C1 segment of cervical spinal cord (tissue), 14 donors: ENCODE data around the gene CRTAC1.

Experiments
- DNase-seq, 14 donors: peaks; one replicate each; lab custom pipeline; 2025; lab: John Stamatoyannopoulos, UW

The CRTAC1 gene

GRCh38 chr10:97924678-97925077 is 105.7 kb downstream of the CRTAC1 start:
- no peak for DNase-seq

DNA sequence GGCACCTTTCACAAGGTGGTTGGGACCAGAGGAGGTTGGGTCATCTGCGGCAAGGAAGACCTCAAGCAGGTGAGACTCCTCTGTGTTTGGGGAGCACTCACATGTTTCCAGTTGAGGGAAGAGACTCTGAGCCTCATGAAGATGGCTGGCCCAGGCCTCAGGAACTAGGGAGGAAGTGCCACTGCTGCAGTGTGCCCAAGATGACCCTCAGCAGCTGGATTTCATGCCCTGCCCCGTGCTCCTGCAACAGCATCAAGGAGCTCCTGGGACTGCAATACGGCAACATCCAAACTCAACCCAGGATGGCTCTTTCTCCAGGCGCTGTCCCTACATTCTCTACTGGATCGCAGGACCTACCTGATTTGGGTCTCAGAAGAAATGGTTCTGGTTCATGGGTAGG is 106.9 kb downstream of the CRTAC1 start:
- no peak for DNase-seq

GRCh38 chr10:97923057-97923456 is 107.4 kb downstream of the CRTAC1 start:
- no peak for DNase-seq

DNA sequence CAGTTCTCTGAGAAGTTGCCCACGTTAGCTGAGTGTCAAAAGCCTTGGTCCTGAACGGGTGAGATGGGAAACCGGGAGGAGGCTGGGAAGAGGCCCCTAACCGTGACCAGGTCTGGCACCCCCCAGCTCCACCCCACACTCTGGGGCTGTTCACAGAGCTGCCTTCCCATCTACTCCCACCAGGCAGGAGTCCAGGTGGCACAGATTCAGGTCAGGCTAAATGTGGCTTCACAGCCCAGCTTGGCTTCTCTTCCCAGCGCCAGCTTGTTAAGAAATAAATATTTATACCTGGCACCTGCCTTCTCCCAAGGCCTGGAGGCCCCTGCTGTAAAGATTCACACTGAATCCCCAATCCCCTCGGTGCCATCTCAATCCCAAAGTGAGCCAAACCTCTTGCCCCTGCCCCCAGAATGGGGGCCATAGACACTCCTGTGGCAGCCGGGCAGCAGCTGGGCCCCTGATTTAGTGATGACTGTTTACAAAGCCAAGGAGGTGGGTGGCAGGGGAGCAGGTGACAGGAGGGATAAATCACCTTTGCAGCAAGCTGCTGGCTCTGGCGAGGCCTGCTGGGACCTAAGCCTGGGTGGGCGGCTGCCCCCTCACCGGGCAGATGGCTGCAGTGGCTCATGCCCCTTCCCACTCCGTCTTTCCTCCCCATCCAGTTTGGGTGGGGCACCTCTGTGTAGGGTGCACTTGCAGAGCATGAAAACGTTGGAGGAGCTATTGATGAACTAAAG is 108.2 kb downstream of the CRTAC1 start:
- peak in 3 of 14 donors; percentile 45 to 89 (median 54) for DNase-seq

GRCh38 chr10:97921581-97922021 is 108.8 kb downstream of the CRTAC1 start:
- DNase-seq = peak in 7 of 14 donors; percentile 8 to 89 (median 26)

DNA sequence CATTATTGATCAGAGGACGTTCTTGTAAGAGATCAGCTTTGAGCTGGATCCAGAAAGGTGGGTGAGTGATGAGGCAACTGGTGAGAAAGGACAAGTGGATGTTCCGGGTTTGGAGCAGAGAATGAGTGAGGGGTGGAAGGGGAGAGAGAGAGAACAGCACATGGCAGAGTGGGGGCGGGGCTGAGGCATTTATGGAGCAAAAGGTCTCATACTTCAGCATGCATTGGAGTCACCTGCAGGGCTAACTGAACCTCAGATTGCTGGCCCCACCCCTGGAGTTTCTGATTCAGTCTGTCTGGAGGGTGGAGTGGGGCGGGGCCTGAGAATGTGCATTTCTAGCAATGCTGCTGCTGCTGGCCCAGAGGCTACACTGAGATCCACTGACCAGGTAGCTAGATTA is 109.6 kb downstream of the CRTAC1 start:
- no peak for DNase-seq

- no peak for DNase-seq
Observed at GRCh38 chr10:97919012-97919411, 111.4 kb downstream of the CRTAC1 start.

DNA sequence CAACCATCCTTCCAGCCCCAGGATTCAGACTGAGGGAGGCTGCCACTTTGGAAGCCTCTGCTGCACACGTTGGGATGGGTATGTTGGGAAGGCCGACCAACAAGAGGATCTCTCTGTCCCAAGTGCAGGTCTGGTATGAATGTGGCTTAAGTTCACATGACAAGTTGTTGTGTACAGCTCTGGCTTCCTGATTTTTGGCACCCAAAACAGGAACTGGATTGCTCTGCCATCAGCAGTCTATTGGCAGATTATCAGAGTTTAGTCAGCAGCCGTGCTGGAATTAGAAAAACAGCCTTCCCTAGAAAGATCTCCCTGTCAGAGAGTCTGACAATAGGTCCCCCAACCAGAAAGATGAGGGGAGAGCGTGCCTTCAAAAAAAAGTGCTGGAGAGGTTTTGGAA is 113.8 kb downstream of the CRTAC1 start:
- DNase-seq = peak in 12 of 14 donors; percentile 15 to 67 (median 46)

GRCh38 chr10:97915346-97916131 is 114.9 kb downstream of the CRTAC1 start:
- peak in 13 of 14 donors; percentile 24 to 84 (median 61) for DNase-seq

GRCh38 chr10:97914837-97915211 is 115.6 kb downstream of the CRTAC1 start:
- DNase-seq = peak in 13 of 14 donors; percentile 6 to 77 (median 54)

DNA sequence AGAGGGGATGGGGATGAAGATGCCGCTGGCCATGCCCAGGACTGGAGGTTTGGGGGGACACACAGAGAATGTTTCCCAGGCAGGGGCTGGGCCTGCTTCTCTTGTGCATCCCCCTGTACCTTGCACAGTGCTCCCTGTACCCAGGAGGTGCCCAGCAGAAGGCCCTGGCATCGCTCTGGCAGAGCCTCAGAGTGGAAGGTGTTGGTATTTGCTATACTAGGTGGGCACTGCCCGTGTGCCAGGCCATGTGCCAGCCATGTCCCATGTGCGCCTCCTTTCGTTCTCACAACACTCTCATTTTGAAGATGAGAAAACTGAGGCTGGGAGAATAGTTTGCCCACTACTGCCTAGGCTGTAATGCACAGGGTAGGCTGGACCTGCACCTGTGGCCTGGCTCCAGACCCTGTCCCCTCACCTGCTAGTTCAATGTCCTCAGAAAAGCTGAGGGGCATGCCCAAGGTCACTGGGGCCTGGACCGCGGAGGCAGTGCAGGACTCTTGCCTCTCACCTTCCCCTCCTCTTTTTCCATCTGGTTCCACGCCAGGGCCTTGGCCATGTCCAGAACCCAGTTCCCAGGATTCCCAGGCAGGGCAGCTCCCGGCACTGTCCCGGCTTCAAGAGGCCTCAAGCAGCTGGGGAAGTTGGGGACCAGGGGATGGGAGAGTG is 116.1 kb downstream of the CRTAC1 start:
- peak in 1 of 14 donors; percentile 45 for DNase-seq

DNA sequence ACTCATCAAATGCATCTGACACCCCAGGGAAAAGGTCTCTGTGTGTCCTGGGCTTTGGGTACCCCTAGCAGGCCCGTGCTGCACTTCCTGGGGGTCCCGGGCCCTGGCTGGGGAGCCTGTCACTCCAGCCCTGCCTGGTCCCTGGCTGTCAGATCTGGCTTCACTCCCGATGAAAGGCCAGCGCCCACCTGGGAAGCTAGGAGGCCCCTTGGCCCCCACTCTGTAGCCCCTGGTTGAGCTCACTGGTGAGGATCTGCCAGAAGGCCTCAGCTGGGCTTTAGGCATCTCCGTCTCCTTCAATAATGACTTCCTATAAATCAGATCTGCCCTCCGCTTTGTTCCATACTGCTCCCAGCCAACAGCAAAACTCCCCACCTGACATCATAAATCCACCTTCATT is 116.8 kb downstream of the CRTAC1 start:
- DNase-seq = no peak

GRCh38 chr10:97913193-97913592 is 117.2 kb downstream of the CRTAC1 start:
- DNase-seq = no peak

DNA sequence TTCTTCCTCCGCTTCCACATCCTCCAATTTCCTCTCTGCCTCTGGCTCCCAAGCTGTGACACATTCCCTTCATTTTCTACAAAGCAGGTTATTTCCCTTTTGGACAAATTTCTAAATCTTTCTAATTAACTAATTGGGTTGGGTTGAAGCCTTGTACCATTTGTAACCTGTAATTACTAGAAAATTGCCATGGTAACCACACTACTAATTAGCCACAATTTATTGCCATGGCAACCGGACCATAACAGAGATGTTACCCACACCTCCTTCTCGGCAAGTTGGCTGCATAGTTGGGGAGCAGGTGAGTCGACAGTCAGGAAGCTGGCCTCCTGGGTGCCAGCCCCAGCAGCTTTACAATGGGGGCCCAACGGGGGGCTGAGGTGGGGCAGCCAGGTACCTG is 119.2 kb downstream of the CRTAC1 start:
- no peak for DNase-seq

GRCh38 chr10:97910661-97911060 is 119.8 kb downstream of the CRTAC1 start:
- DNase-seq = no peak

DNA sequence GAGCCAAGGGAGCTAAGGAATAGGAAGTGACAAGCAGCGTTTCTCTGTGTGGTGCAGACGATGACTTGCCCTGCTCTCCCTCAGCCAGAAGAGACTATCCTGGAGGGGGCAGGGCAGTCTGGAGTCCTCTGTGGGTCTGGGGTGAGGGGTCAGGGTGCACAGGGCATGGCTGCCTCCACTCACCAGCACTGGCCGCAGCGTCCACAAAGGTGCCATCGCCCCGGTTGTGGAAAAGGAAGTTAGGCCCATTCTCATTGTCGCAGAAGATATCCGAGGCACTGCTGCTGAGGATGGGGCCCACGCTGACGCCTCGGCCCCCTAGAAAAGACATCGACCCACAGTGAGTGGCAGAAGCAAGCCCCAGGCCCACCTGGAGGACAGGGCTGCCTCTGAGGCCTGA is 122.6 kb downstream of the CRTAC1 start:
- no peak for DNase-seq

DNA sequence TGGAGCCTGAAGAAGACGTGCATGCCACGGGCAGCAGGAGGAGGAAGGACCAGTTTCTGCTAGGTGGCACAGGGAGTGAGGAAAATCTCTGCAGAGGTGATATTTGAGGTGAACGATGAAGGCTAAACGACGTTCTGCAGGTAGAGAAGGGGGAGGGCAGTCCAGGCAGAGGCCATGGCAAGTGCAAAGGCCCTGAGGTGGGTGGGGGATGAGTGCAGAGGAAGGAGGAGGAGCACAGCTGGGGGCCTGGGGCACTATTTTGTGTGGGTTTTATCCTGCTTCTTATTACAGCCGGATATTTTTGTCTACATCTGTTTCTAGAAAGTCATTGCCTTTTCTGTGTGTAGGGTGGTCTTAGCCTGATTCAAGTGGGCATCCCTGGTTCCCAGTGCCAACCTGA is 123.2 kb downstream of the CRTAC1 start:
- DNase-seq = no peak

DNA sequence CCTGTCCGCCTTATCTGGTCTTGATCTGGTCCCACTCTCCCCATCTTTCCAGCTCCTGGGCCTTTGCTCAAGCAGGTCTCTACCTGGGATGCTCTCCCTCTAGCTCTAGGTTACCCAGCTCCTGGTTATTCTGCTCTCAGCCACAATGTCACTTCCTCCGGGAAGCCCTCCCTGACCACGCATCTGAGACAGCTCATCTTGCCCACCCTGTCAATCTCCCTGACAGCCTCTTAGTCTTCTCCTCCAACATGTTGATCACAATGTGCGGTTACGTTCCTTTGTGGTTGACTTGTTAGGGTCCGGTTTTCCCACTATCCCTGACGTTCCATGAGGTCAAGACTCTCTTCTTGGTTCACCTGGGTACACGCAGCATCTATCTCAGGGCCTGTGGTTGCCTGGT is 125.1 kb downstream of the CRTAC1 start:
- no peak for DNase-seq

GRCh38 chr10:97904576-97904975 is 125.8 kb downstream of the CRTAC1 start:
- DNase-seq = no peak

DNA sequence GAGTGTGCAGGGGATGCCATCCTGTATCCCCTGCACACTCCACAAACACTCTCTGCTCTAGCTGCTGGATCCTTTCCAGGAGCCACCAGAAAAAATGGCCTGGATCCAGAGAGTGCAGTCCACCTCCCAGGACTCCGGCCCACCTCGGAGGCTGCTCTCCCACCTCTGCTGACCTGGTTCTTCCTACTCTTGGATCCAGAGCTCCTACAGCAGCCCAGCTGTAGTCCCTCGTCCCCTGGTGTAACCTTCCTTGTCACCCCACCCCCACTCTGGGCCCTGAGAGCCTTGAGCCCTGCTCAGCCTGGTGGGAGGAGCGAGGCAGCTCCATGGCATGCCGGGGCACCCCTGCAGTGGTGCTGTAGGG is 126.4 kb downstream of the CRTAC1 start:
- DNase-seq = no peak

DNA sequence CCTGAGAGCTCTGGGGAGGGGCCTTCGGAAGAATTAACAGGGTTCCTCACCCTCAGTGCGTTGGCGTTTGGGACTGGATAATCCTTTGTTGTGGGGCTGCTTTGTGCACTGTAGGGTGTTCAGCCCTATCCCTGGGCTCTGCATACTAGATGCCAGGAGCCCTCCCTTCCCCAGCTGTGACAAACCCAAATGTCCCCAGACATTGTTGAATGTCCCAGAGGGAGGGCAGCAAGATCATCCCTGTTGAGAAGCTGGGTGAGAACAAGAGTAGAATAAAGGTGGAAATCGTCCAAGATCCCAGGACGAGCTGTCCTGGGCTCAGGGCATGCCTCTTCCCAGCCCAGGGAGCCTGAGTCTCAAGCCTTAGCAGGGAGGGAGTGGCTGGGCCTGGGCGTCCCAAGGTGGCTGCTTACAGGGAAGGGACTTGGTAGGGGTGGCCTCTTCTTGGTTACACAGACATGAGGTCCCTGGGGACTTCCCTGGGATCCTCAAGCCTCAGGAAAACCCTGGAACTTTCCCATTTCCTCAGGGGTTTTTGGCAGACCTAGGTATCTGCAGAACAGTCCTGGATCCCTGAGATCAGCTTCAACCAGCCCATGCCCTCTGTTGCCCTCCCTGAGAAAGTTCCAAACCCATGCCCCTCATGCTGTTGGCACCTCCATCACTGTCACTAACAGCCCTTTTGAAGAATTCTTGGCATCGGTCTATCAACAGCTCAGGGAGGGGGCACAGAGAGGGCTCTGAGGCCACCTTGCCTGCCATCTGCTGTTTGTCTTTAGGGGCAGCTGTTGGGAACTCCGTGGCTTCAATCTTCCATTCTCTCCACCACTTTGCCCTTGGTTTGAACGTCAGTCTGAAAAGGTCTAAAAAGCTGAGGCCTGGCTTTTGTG is 127.0 kb downstream of the CRTAC1 start:
- DNase-seq = peak in 1 of 14 donors; percentile 64
